Measurements from ENCODE around the gene LEMD1.
"Not testable (repeated sequence)": the region's sequence is repeated elsewhere in the genome, so short reads cannot be mapped to it uniquely, and the experiment has no call there.

LEMD1 gene

DNA sequence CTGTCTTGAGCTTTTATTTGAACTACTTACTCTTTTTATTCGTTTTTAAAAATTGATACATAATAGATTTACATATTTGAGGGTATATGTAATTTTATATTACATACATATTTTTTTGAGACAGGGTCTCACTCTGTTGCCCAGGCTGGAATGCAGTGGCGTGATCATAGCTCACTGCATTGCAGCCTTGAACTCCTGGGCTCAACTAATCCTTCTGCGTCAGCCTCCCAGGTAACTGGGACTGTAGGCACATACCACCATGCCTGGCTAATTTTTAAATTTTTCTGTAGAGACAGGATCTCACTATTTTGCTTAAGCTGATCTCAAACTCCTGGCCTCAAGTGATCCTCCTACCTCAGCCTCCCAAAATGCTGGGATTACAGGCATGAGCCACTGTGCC, 38.9 kb downstream of the LEMD1 start:
- not testable (repeated sequence) for H3K9ac ChIP-seq (ENCODE audit: low read length); H3K4me1 ChIP-seq (ENCODE audit: control insufficient read depth, insufficient read depth, low read length); H3K27me3 ChIP-seq (ENCODE audit: control insufficient read depth, insufficient read depth, low read length); H3K36me3 ChIP-seq (ENCODE audit: control insufficient read depth, insufficient read depth, low read length); H3K4me3 ChIP-seq (ENCODE audit: low read length); H3K27ac ChIP-seq (ENCODE audit: low read depth, low read length)

DNA sequence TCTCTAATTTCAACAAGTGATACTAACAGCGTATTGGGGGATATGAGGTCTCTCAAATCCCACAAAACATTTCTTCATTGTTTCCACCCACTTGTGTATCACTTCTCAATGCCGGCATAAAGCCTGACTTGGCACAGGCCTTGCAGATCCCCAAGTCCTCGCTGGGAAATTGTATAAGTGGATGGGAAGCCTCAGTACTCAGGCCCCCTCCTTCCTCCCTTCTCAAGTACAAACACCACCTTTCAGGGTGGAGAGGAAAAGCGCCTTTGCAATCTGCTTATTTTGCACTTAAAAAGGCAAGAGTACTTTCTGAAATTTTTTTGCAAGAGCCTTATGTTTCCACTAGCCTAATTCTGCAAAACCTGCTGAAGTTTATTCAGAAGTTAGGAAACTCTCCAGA, 39.3 kb downstream of the LEMD1 start:
- Histone ChIP-seq H3K27me3 (ENCODE audit: control insufficient read depth, insufficient read depth, low read length) (no peaks in the 10 kb centered on the region), H3K27ac (ENCODE audit: low read depth, low read length) (no peak overlapping the region), H3K4me1 (ENCODE audit: control insufficient read depth, insufficient read depth, low read length) (no peaks in the 10 kb centered on the region), H3K36me3 (ENCODE audit: control insufficient read depth, insufficient read depth, low read length) (no peaks in the 10 kb centered on the region), H3K4me3 (ENCODE audit: low read length) (no peak overlapping the region), H3K9ac (ENCODE audit: low read length) (no peak overlapping the region)

GRCh38 chr1:205381305-205381704, 40.6 kb downstream of the LEMD1 start:
- H3K9ac ChIP-seq (ENCODE audit: low read length) = no peak overlapping the region
- no peak overlapping the region for H3K27ac ChIP-seq (ENCODE audit: low read depth, low read length)

GRCh38 chr1:205380882-205381281, 41.0 kb downstream of the LEMD1 start:
- Histone ChIP-seq H3K27me3 (ENCODE audit: control insufficient read depth, insufficient read depth, low read length) (no peaks in the 10 kb centered on the region), H3K4me1 (ENCODE audit: control insufficient read depth, insufficient read depth, low read length) (no peaks in the 10 kb centered on the region), H3K27ac (ENCODE audit: low read depth, low read length) (no peak overlapping the region)

More at GRCh38 chr1:205381305-205381704, 40.6 kb downstream of the LEMD1 start:
- H3K4me1 ChIP-seq (ENCODE audit: control insufficient read depth, insufficient read depth, low read length) = no peaks in the 10 kb centered on the region
- H3K4me3 ChIP-seq (ENCODE audit: low read length) = no peak overlapping the region
- H3K27me3 ChIP-seq (ENCODE audit: control insufficient read depth, insufficient read depth, low read length) = no peaks in the 10 kb centered on the region
- H3K36me3 ChIP-seq (ENCODE audit: control insufficient read depth, insufficient read depth, low read length) = no peaks in the 10 kb centered on the region

GRCh38 chr1:205379056-205379455, 42.8 kb downstream of the LEMD1 start:
- Histone ChIP-seq H3K27ac (ENCODE audit: low read depth, low read length) (no peak overlapping the region), H3K4me3 (ENCODE audit: low read length) (no peak overlapping the region), H3K9ac (ENCODE audit: low read length) (no peak overlapping the region), H3K4me1 (ENCODE audit: control insufficient read depth, insufficient read depth, low read length) (no peaks in the 10 kb centered on the region), H3K27me3 (ENCODE audit: control insufficient read depth, insufficient read depth, low read length) (peaks cover 2% of the 10 kb centered on the region), H3K36me3 (ENCODE audit: control insufficient read depth, insufficient read depth, low read length) (no peaks in the 10 kb centered on the region)

More at GRCh38 chr1:205380882-205381281, 41.0 kb downstream of the LEMD1 start:
- Histone ChIP-seq H3K36me3 (ENCODE audit: control insufficient read depth, insufficient read depth, low read length) (no peaks in the 10 kb centered on the region), H3K4me3 (ENCODE audit: low read length) (no peak overlapping the region), H3K9ac (ENCODE audit: low read length) (no peak overlapping the region)

DNA sequence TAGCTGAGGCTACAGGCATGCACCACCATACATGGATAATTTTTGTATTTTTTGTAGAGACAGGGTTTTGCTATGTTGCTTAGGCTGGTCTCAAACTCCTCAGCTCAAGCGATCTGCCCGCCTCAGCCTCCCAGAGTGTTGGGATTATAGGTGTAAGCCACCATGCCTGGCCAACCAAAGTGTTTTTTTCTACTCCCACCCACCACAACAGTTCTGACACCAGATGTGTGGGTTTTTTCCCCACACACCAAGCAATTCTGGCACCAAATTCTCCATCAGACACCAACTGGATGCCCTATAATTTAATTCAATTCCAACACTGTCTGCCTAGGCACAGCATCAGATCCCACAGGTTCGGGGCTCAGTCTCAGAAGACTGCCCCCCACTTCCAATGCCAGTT, 44.5 kb downstream of the LEMD1 start:
- H3K27ac ChIP-seq (ENCODE audit: low read depth, low read length) = no peak overlapping the region
- no peaks in the 10 kb centered on the region for H3K36me3 ChIP-seq (ENCODE audit: control insufficient read depth, insufficient read depth, low read length)
- H3K27me3 ChIP-seq (ENCODE audit: control insufficient read depth, insufficient read depth, low read length) = peaks cover 2% of the 10 kb centered on the region
- no peak overlapping the region for H3K4me3 ChIP-seq (ENCODE audit: low read length)
- H3K9ac ChIP-seq (ENCODE audit: low read length) = no peak overlapping the region
- no peaks in the 10 kb centered on the region for H3K4me1 ChIP-seq (ENCODE audit: control insufficient read depth, insufficient read depth, low read length)

DNA sequence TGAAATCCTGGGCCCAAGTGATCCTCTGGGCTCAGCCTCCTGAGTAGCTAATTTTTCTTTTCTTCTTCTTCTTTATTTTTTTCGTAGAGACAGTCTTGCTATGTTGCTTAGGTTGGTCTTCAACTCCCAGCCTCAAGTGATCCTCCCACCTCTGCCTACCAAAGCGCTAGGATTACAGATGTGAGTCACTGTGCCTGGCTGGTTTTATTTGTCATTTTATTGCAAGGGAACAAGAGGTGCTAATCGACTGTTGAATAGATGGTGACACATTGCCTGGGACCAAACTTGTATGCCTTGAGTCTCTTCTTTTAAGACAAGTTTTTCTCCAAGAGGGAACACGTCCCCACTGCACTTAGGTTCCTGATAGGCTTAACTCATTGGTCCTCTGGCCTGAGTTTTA, 45.1 kb downstream of the LEMD1 start:
- H3K4me1 ChIP-seq (ENCODE audit: control insufficient read depth, insufficient read depth, low read length) = no peaks in the 10 kb centered on the region
- H3K4me3 ChIP-seq (ENCODE audit: low read length) = no peak overlapping the region
- H3K36me3 ChIP-seq (ENCODE audit: control insufficient read depth, insufficient read depth, low read length) = no peaks in the 10 kb centered on the region
- H3K27ac ChIP-seq (ENCODE audit: low read depth, low read length) = no peak overlapping the region
- peaks cover 2% of the 10 kb centered on the region for H3K27me3 ChIP-seq (ENCODE audit: control insufficient read depth, insufficient read depth, low read length)
- H3K9ac ChIP-seq (ENCODE audit: low read length) = no peak overlapping the region

DNA sequence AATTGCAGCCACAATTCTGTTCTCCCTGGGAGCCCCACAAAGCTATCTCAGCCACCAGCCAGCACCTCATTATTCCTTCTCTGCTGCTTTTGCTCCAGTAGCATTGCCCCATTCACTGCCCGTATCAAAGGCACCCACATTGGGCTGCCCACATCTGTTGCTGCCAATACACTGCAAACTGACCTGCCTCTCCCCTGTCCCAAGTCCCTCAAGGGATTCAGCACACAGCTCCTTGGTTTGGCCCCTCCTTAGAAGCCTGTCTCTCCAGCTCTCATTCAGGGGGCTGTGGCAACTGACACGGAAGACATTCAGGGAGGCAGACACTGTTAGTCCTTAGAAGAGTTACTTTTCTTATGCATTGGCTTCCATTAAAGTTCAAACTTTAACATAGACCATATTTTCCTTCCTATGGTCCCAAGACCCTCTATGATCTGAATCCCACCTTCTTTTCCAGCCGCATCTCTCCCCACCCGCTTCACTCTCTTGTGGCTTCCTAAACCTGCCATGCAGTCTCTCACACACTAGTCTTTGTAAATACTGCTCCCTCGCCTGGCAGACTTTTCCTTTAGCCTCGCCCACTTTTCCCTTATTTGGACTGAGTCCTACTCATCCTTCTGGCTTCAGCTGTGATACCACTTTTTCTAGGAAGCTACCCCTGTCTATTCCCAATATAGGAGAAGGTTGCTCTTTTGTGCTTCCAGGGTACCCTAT, 45.9 kb downstream of the LEMD1 start:
- no peak overlapping the region for H3K27ac ChIP-seq (ENCODE audit: low read depth, low read length)

GRCh38 chr1:205374210-205375078, 47.4 kb downstream of the LEMD1 start:
- Histone ChIP-seq H3K9ac (ENCODE audit: low read length) (no peak overlapping the region), H3K27me3 (ENCODE audit: control insufficient read depth, insufficient read depth, low read length) (peaks cover 2% of the 10 kb centered on the region), H3K36me3 (ENCODE audit: control insufficient read depth, insufficient read depth, low read length) (no peaks in the 10 kb centered on the region), H3K4me3 (ENCODE audit: low read length) (no peak overlapping the region), H3K4me1 (ENCODE audit: control insufficient read depth, insufficient read depth, low read length) (no peaks in the 10 kb centered on the region), H3K27ac (ENCODE audit: low read depth, low read length) (no peak overlapping the region)

More for the DNA sequence above, 45.9 kb downstream of the LEMD1 start:
- Histone ChIP-seq H3K9ac (ENCODE audit: low read length) (no peak overlapping the region), H3K4me3 (ENCODE audit: low read length) (no peak overlapping the region), H3K27me3 (ENCODE audit: control insufficient read depth, insufficient read depth, low read length) (peaks cover 2% of the 10 kb centered on the region), H3K36me3 (ENCODE audit: control insufficient read depth, insufficient read depth, low read length) (no peaks in the 10 kb centered on the region), H3K4me1 (ENCODE audit: control insufficient read depth, insufficient read depth, low read length) (no peaks in the 10 kb centered on the region)

DNA sequence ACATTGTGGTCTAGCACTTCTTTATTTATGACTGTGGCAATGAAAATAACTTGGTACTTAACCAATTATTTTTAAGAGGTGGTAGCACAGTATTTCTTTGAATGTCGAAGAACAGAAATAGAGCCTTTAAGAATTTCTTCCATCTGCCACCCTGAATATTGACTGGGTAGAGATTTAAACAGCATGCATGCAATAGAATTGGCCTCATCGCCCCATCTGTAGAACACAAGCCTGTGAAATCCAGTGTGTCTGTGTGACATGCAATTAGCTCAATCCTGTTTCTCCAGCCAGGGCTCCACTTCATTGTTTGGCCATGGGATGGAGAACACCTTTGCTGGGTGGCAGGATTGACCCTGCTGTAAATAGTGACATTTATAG, 48.1 kb downstream of the LEMD1 start:
- H3K27ac ChIP-seq (ENCODE audit: low read depth, low read length) = no peak overlapping the region
- no peaks in the 10 kb centered on the region for H3K36me3 ChIP-seq (ENCODE audit: control insufficient read depth, insufficient read depth, low read length)
- no peak overlapping the region for H3K4me3 ChIP-seq (ENCODE audit: low read length)
- H3K9ac ChIP-seq (ENCODE audit: low read length) = no peak overlapping the region
- H3K4me1 ChIP-seq (ENCODE audit: control insufficient read depth, insufficient read depth, low read length) = no peaks in the 10 kb centered on the region
- peaks cover 2% of the 10 kb centered on the region for H3K27me3 ChIP-seq (ENCODE audit: control insufficient read depth, insufficient read depth, low read length)

GRCh38 chr1:205373022-205373797, 48.6 kb downstream of the LEMD1 start:
- Histone ChIP-seq H3K27me3 (ENCODE audit: control insufficient read depth, insufficient read depth, low read length) (peaks cover 2% of the 10 kb centered on the region), H3K36me3 (ENCODE audit: control insufficient read depth, insufficient read depth, low read length) (no peaks in the 10 kb centered on the region), H3K27ac (ENCODE audit: low read depth, low read length) (no peak overlapping the region)

GRCh38 chr1:205371871-205372660, 49.8 kb downstream of the LEMD1 start:
- Histone ChIP-seq H3K27ac (ENCODE audit: low read depth, low read length) (no peak overlapping the region), H3K36me3 (ENCODE audit: control insufficient read depth, insufficient read depth, low read length) (no peaks in the 10 kb centered on the region), H3K4me3 (ENCODE audit: low read length) (no peak overlapping the region), H3K9ac (ENCODE audit: low read length) (no peak overlapping the region), H3K4me1 (ENCODE audit: control insufficient read depth, insufficient read depth, low read length) (no peaks in the 10 kb centered on the region), H3K27me3 (ENCODE audit: control insufficient read depth, insufficient read depth, low read length) (peaks cover 2% of the 10 kb centered on the region)

More at GRCh38 chr1:205373022-205373797, 48.6 kb downstream of the LEMD1 start:
- Histone ChIP-seq H3K4me1 (ENCODE audit: control insufficient read depth, insufficient read depth, low read length) (no peaks in the 10 kb centered on the region), H3K9ac (ENCODE audit: low read length) (no peak overlapping the region), H3K4me3 (ENCODE audit: low read length) (no peak overlapping the region)

Data from rectal smooth muscle tissue (tissue), 1 donor.